LNCAP (cell line): ENCODE measurements around the gene PACSIN3.

ENCODE experiments used
- CTCF ChIP-seq: fragments of 450-650 bp; IDR thresholded peaks from 2 replicates; pipeline ENCODE4 v1.5.1; 2017; ENCODE audit warnings: mild to moderate bottlenecking

PACSIN3 gene

DNA sequence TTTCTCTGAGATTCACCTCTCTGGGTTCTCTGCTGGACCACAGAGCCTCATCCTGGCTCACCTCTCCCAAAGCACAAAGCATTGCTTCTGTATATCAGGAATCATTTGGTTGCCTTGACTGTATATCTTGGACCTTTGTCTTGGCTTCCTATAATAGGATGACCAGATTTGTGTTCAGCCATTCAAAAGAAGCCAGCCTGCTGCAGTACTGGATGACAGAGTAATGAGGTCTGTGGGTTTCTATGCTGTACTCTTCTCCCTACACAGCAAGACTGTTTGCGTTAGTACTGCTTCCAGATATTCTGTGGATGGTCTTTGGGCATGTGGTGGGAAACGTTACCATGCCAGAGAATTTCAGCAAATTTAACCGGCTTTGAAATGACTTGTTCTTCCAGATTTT, 49.3 kb downstream of the PACSIN3 start:
- TF ChIP-seq CTCF: no peak

DNA sequence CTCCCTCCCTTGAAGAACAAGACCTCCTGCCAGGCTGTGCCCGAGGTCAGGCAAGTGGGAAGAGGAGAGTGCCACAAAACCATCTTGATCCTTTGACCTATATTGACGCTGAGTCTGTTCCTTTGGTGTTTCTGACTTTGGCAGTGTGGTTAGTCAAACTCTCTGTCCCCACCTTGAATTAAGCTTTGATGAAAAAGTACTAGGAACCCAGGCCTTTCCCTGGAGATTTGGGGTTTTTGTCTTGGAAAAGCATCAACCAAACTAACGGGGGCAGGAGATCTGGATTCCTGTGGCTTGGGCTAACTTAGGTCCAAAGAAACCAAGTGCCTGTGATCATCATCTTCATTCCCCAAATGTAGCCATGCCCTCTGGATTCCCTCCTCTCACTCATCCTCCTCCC, 49.9 kb downstream of the PACSIN3 start:
- no peak for TF ChIP-seq CTCF

- no peak for TF ChIP-seq CTCF
These were observed 53.3 kb downstream of the PACSIN3 start for GRCh38 chr11:47132981-47133380.

GRCh38 chr11:47132490-47132889, 53.7 kb downstream of the PACSIN3 start:
- TF ChIP-seq CTCF: no peak

GRCh38 chr11:47131136-47131535, 55.1 kb downstream of the PACSIN3 start:
- TF ChIP-seq CTCF: no peak

DNA sequence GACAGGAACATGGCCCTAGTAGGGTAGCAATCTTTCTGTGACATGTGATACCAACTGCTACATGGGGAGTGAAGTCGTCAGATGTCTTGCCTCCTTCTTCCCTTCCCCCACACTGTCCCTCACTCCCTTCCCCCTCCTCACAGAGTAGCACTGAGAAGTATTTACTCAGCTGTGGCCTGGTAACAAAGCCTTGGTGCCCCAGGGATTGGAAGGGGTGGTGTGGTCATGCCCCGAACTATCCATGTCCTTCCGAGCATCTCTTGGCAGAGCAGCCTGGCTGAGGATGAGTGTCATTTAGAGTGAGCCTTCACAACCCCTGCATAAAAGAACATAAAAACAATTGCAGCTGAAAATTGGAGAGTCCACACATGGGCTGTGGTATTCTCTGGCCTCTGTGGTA, 55.7 kb downstream of the PACSIN3 start:
- TF ChIP-seq CTCF: no peak
